Tibial artery (tissue), 4 donors: ENCODE results near the gene FANCE.
"Not testable (repeated sequence)": the region's sequence is repeated elsewhere in the genome, so short reads cannot be mapped to it uniquely, and the experiment has no call there.

ENCODE experiments used
- DNase-seq, 2 donors: peaks; one replicate each; pipeline ENCODE4 v3.0.0-alpha.2; 2019
- H3K27ac ChIP-seq, 2 donors: fragments of 200-600 bp; sonication (generic) in 1 of 2; 1 replicate in 1 of 2; 2 replicates in 1 of 2; pipeline ENCODE4 v1.5.1; 2018 to 2019; ENCODE audit warnings: mild to moderate bottlenecking in 1 of 2
- H3K27me3 ChIP-seq, 2 donors: fragments of 200-600 bp; sonication (generic) in 1 of 2; one replicate each; pipeline versions ENCODE4 v1.5.1 to v1.6.0; 2016 to 2019
- H3K36me3 ChIP-seq, 3 donors: fragments of 200-600 bp; sonication (generic) in 2 of 3; one replicate each; pipeline ENCODE4 v1.5.1; 2016 to 2019; ENCODE audit warnings: mild to moderate bottlenecking in 2 of 3
- H3K4me1 ChIP-seq, 4 donors: fragments of 200-600 bp; sonication (generic) in 2 of 4; 1 replicate in 3 of 4; 2 replicates in 1 of 4; pipeline ENCODE4 v1.5.1; 2016 to 2019
- H3K4me3 ChIP-seq, 2 donors: fragments of 200-600 bp; sonication (generic) in 1 of 2; 1 replicate in 1 of 2; 2 replicates in 1 of 2; pipeline ENCODE4 v1.5.1; 2018 to 2019; ENCODE audit warnings: mild to moderate bottlenecking in 2 of 2
- H3K9me3 ChIP-seq, 3 donors: fragments of 200-600 bp; sonication (generic) in 1 of 3; one replicate each; pipeline ENCODE4 v1.5.1; 2016 to 2019
- CTCF ChIP-seq, 2 experiments: fragments of 200-600 bp in 1 of 2; fragments of 450-650 bp in 1 of 2; IDR thresholded peaks; one replicate each; pipeline ENCODE4 v1.5.1; 2017 to 2019; ENCODE audit warnings: antibody characterized with exemption in 2 of 2, mild to moderate bottlenecking in 1 of 2, moderate library complexity in 1 of 2
- intact Hi-C: fragments of 100-400 bp; cut with DNase I; formaldehyde crosslinking; loops from one replicate; pipeline ENCODE4 v1.15.0; 2023; ENCODE audit warnings: low total_unique reads

Gene FANCE

GRCh38 chr6:35510916-35511561 lies 58.9 kb downstream of the FANCE start:
- Histone ChIP-seq H3K27me3 (peaks cover 3 to 73% of the 10 kb centered on the region in 2 donors), H3K4me1 (peaks cover 0 to 14% (median 8%) of the 10 kb centered on the region in 4 donors), H3K9me3 (no peaks in the 10 kb centered on the region), H3K27ac (no peak overlapping the region), H3K4me3 (no peak overlapping the region), H3K36me3 (no peaks in the 10 kb centered on the region)
- no peak for TF ChIP-seq CTCF (IDR thresholded peaks at IDR 0.05)
- intact Hi-C loops, result no loop called here
- DNase-seq, result no peak

- no peak overlapping the region for H3K4me3 ChIP-seq
- DNase-seq, result no peak
Observed at GRCh38 chr6:35511562-35511941, 59.4 kb downstream of the FANCE start.

GRCh38 chr6:35512006-35512405 lies 59.9 kb downstream of the FANCE start:
- H3K4me3 ChIP-seq, result no peak overlapping the region
- no peak for DNase-seq

More at GRCh38 chr6:35511562-35511941, 59.4 kb downstream of the FANCE start:
- H3K9me3 ChIP-seq, result no peaks in the 10 kb centered on the region
- H3K27me3 ChIP-seq, result peaks cover 3 to 68% of the 10 kb centered on the region in 2 donors
- intact Hi-C loops, result no loop called here
- no peak overlapping the region for H3K27ac ChIP-seq
- TF ChIP-seq CTCF (IDR thresholded peaks at IDR 0.05), result no peak
- no peaks in the 10 kb centered on the region for H3K36me3 ChIP-seq
- peaks cover 0 to 10% (median 8%) of the 10 kb centered on the region in 4 donors for H3K4me1 ChIP-seq

GRCh38 chr6:35512740-35513139 lies 60.6 kb downstream of the FANCE start, which contains the start of gene TULP1:
TSS of gene TULP1 (minus strand) at chr6:35512896. CDS start at chr6:35512858, 38 bp downstream.
- Histone ChIP-seq H3K4me3 (no peak within 1 kb of the TSS), H3K4me1 (peaks cover 0 to 10% (median 8%) of the 10 kb centered on the region in 4 donors), H3K27me3 (peaks cover 3 to 56% of the 10 kb centered on the region in 2 donors), H3K9me3 (no peaks in the 10 kb centered on the region), H3K27ac (no peak within 1 kb of the TSS), H3K36me3 (no peaks in the 10 kb centered on the region)
- DNase-seq, result no peak
- intact Hi-C loops, result no loop called here
- no peak for TF ChIP-seq CTCF (IDR thresholded peaks at IDR 0.05)

More at GRCh38 chr6:35512006-35512405, 59.9 kb downstream of the FANCE start:
- Histone ChIP-seq H3K36me3 (no peaks in the 10 kb centered on the region), H3K4me1 (peaks cover 0 to 10% (median 8%) of the 10 kb centered on the region in 4 donors), H3K9me3 (no peaks in the 10 kb centered on the region), H3K27me3 (peaks cover 3 to 63% of the 10 kb centered on the region in 2 donors), H3K27ac (no peak overlapping the region)
- no peak for TF ChIP-seq CTCF (IDR thresholded peaks at IDR 0.05)
- intact Hi-C loops, result no loop called here

- no peak overlapping the region for H3K27ac ChIP-seq
- no peaks in the 10 kb centered on the region for H3K36me3 ChIP-seq
- no peak overlapping the region for H3K4me3 ChIP-seq
- intact Hi-C loops, result no loop called here
- H3K9me3 ChIP-seq, result no peaks in the 10 kb centered on the region
- H3K27me3 ChIP-seq, result peaks cover 3 to 39% of the 10 kb centered on the region in 2 donors
- peaks cover 0 to 10% (median 8%) of the 10 kb centered on the region in 4 donors for H3K4me1 ChIP-seq
- TF ChIP-seq CTCF (IDR thresholded peaks at IDR 0.05), result no peak
- no peak for DNase-seq
Observed at GRCh38 chr6:35514587-35514986, 62.4 kb downstream of the FANCE start.

GRCh38 chr6:35515939-35516338 lies 63.8 kb downstream of the FANCE start:
- H3K4me1 ChIP-seq, intact Hi-C loops, H3K4me3 ChIP-seq, H3K36me3 ChIP-seq, H3K9me3 ChIP-seq, H3K27ac ChIP-seq, DNase-seq: not testable (repeated sequence)
- H3K27me3 ChIP-seq, result peaks cover 3 to 25% of the 10 kb centered on the region in 2 donors
